ENCODE measurements around the gene C16orf54. TPM values are rescaled to one million over a fixed set of nuclear protein-coding genes. Genes with fewer than 3 reads are reported as not detected.
"Not testable (repeated sequence)": the region's sequence is repeated elsewhere in the genome, so short reads cannot be mapped to it uniquely, and the experiment has no call there.

Gene C16orf54
- total RNA-seq, result 0.17 and 0.38 TPM in 2 replicates
- long read RNA-seq, result 0 reads

DNA sequence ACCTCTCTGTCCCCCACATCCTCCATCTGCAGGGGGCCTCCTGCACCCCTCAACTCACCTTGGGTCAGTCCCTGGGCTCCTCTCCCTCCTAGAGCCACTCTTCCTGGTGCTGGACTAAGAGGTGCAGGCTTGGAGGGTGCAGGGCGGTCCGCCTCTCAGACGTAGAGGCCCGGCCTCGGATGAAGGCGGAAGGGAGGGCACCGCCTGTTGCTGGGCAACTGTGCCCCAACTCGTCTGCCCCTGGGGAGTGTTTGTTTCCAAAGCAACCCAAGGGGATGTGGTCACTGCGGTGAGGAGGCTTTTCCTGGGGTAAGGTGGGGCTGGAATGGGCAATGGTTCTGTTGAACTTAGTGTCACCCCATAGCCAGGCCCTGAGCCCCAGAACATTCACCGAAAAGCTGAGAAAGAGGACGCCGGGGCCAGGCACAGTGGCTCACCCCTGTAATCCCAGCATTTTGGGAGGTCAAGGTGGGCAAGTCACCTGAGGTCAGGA is at the start of gene C16orf54:
C16orf54 (minus strand) TSS at position 138 of the 493 bp plus-strand sequence. CDS start 1,039 bp downstream, outside the sequence.
- Mint-ChIP-seq H3K36me3 (ENCODE audit: insufficient read depth) (no peaks in the 10 kb centered on the region), H3K27me3 (no peaks in the 10 kb centered on the region), H3K27ac (peak within 1 kb of the TSS; percentile 73), H3K9me3 (ENCODE audit: low read depth) (no peaks in the 10 kb centered on the region), H3K4me3 (ENCODE audit: low read depth) (no peak within 1 kb of the TSS), H3K4me1 (ENCODE audit: low read depth) (peaks cover 5% of the 10 kb centered on the region)
- no peak for DNase-seq (ENCODE audit: low spot score, unreplicated experiment)
- TF ChIP-seq CTCF (IDR thresholded peaks at IDR 0.05; ENCODE audit: unreplicated experiment), result no peak

DNA sequence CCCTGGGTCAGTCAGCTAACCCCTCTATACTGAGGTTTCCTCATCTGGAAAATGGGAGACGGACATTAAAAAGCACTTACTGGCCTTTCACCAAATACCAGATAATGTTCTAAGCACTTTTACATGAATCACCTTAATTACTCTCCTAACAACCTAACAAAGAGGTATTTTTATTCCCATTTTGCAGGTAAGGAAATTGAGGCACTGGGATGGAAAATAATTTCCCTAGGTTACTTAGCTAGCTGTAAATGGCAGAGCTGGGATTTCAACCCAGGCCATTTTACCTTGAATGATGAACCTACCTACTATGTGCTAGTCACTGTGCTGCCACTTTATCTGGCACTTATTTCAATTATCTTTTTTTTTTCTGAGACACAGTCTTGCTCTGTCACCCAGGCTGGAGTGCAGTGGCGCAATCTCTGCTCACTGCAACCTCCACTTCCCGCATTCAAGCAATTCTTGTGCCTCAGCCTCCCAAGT is 48.5 kb upstream of the C16orf54 start:
- no peak for TF ChIP-seq CTCF (IDR thresholded peaks at IDR 0.05; ENCODE audit: unreplicated experiment)
- peaks cover 25% of the 10 kb centered on the region for H3K4me1 Mint-ChIP-seq (ENCODE audit: low read depth)
- DNase-seq (ENCODE audit: low spot score, unreplicated experiment), result no peak
- H3K36me3 Mint-ChIP-seq (ENCODE audit: insufficient read depth), result peaks cover 14% of the 10 kb centered on the region
- no peak overlapping the region for H3K4me3 Mint-ChIP-seq (ENCODE audit: low read depth)
- no peaks in the 10 kb centered on the region for H3K27me3 Mint-ChIP-seq
- H3K9me3 Mint-ChIP-seq (ENCODE audit: low read depth), result no peaks in the 10 kb centered on the region
- no peak overlapping the region for H3K27ac Mint-ChIP-seq

DNA sequence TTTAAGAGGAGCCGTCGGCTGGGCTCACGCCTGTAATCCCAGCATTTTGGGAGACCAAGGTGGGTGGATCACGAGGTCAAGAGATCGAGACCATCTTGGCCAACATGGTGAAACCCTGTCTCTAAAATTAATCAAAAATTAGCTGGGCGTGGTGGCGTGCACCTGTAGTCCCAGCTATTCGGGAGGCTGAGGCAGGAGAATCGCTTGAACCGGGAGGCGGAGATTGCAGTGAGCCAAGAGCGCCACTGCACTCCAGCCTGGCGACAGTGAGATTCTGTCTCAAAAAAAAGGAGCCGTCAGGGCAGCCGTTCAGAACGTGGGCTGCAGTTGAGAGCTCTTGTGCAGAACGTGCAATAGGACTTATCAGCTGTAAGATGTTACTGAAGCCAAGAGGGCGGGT is 47.4 kb upstream of the C16orf54 start:
- H3K4me1 Mint-ChIP-seq (ENCODE audit: low read depth), result peaks cover 25% of the 10 kb centered on the region
- not testable (repeated sequence) for H3K27me3 Mint-ChIP-seq; H3K36me3 Mint-ChIP-seq (ENCODE audit: insufficient read depth); H3K9me3 Mint-ChIP-seq (ENCODE audit: low read depth); H3K27ac Mint-ChIP-seq; DNase-seq (ENCODE audit: low spot score, unreplicated experiment)
- H3K4me3 Mint-ChIP-seq (ENCODE audit: low read depth), result peak overlapping the region; percentile 16

DNA sequence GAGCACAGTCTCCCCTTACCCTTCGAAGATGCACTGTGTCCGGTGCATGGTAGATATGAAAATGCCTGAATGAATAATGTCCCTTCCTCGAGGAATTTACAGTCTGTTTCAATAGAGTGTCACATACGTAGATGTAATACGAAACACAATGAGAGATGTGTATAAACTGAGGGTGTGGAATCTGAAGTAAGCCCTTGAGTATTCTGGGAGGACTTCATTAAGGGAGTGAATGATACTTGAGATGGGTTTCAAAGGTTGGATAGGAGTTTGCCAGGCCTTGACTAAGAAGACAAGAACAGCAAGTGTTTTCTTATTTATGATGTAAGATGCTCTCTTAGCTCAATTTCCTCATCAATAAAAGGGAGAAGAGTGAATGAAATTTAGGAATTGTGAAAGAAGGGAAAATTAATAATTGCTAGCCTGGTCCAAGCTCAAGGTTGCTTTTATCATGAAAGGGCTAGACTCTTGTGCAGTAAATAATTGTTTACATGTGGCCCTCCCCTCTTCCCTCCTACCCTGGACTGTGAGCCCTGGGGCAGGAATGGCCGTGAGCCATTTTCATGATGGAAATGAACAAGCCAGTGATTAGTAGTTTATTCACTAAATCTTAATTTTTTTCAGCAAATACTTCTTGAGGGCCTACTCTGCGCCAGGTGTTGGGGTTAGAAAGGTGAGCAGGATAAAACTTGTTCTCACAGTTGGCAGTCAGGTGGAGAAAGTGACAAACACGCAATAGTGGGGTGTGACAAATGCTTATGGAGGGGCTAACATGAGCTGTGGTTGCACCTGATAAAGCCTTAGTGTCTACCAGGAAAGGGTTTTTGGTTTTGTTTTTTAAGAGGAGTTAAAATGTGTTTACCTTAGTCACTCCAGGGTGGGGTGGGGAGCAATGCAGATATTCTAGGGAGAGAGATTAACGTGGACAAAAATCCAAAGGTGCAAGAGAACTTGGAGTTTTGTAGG is 46.3 kb upstream of the C16orf54 start:
- DNase-seq (ENCODE audit: low spot score, unreplicated experiment), result no peak
- peak overlapping the region; percentile 98 for H3K27ac Mint-ChIP-seq
- TF ChIP-seq CTCF (IDR thresholded peaks at IDR 0.05; ENCODE audit: unreplicated experiment), result no peak
- peak overlapping the region; percentile 99 for H3K4me3 Mint-ChIP-seq (ENCODE audit: low read depth)
- peaks cover 4% of the 10 kb centered on the region for H3K36me3 Mint-ChIP-seq (ENCODE audit: insufficient read depth)
- peaks cover 25% of the 10 kb centered on the region for H3K4me1 Mint-ChIP-seq (ENCODE audit: low read depth)
- no peaks in the 10 kb centered on the region for H3K27me3 Mint-ChIP-seq
- H3K9me3 Mint-ChIP-seq (ENCODE audit: low read depth), result no peaks in the 10 kb centered on the region

GRCh38 chr16:29790949-29791844 is 45.4 kb upstream of the C16orf54 start:
- H3K27ac Mint-ChIP-seq, result peak overlapping the region; percentile 98
- peak overlapping the region; percentile 99 for H3K4me3 Mint-ChIP-seq (ENCODE audit: low read depth)
- no peak for DNase-seq (ENCODE audit: low spot score, unreplicated experiment)
- H3K36me3 Mint-ChIP-seq (ENCODE audit: insufficient read depth), result peaks cover 4% of the 10 kb centered on the region
- H3K27me3 Mint-ChIP-seq, result no peaks in the 10 kb centered on the region
- H3K4me1 Mint-ChIP-seq (ENCODE audit: low read depth), result peaks cover 25% of the 10 kb centered on the region
- H3K9me3 Mint-ChIP-seq (ENCODE audit: low read depth), result no peaks in the 10 kb centered on the region
- TF ChIP-seq CTCF (IDR thresholded peaks at IDR 0.05; ENCODE audit: unreplicated experiment), result no peak
